GM19328 (cell line): ENCODE results near the gene RNU7-1.

Source experiments
- ATAC-seq: cut with Tn5 transposase; IDR thresholded peaks from one replicate; pipeline ENCODE4 v1.9.1; 2021; ENCODE audit warnings: mild to moderate bottlenecking, moderate library complexity; ENCODE audit not compliant: unreplicated experiment

The RNU7-1 gene

DNA sequence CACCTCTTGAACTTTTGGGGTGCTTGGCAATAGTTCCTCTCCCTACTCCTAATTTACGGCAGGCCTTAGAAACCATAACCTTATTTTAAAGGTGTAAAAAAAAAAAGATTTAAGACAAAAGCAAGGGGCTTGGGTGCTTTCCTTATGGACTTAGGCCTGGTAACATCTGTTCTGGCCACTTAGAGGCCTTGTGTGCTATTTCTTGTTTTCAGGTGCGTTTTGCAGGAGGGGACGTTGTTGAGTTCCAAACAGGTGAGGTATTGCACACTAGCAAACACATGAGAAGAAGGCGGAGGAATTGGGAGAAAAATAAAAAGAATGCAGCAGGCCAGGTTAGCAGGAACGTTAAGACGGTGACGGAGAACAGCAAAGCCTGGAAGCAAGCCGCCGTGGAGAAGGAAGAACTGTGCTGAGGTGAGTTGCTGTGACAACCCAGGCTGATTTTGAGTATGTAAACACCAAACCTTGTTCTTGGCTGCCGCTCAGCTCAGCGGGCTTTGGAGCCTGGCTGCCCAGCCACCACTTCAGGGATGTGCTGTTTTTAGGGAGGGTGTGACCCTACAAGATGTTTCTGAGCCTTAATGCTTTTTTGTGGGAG is 44.4 kb downstream of the RNU7-1 start:
- no peak for ATAC-seq
